HG02571 (cell line): Measurements from ENCODE around the gene AMFR.
A peak's percentile ranks its signal among the peaks of the same experiment; 100 is the strongest.

Experiments used
- ATAC-seq: cut with Tn5 transposase; IDR thresholded peaks from one replicate; pipeline ENCODE4 v1.9.1; 2021; ENCODE audit warnings: mild to moderate bottlenecking, moderate library complexity; ENCODE audit not compliant: unreplicated experiment

Gene AMFR

DNA sequence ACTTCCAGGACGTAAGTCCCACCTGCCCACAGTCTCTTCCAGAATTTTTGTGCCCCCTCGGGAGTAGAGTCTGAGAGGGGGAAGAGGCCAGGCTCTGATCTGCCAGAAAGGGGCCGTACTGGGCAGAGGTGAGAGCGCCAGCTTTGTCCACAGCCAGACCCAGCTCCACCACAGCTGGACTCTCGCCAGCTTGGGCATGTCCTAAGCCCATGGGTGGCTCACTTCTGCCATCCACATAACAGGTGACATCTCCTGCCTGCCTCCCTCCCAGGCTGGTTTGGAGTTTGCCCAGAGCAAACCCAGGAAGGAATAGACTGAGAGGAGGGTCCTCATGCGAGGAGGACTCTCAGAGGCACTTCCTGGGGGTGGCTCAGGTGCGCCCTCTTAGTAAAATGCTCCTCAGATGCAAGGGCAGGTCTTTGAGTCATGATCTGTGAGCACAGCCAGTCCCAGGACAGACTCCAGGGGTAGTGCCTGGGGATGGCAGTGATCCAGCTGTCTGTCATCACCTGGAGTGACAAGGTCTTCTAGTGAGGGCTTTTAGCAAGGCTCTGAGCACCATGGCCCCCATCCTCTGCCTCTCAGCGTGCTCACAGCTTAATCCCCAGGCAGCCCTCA is 89.2 kb downstream of the AMFR start:
- no peak for ATAC-seq

DNA sequence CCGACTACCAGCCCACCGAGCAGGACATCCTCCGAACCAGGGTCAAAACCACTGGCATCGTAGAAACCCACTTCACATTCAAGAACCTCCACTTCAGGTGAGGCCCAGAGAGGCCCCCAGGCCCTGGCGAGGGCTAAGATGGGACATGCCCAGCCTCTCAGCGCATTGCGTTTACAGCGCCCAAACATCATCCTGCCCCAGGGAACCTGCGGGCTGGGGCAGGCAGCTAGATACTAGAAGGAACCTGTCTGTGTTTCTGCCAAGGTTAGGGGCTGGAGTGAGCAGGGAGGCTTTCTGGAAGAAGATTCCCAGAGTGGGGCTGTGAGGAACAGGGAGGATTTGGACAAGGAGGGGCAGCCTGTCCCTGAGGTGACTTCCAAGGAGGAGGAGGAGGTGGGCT is 90.6 kb downstream of the AMFR start:
- no peak for ATAC-seq

DNA sequence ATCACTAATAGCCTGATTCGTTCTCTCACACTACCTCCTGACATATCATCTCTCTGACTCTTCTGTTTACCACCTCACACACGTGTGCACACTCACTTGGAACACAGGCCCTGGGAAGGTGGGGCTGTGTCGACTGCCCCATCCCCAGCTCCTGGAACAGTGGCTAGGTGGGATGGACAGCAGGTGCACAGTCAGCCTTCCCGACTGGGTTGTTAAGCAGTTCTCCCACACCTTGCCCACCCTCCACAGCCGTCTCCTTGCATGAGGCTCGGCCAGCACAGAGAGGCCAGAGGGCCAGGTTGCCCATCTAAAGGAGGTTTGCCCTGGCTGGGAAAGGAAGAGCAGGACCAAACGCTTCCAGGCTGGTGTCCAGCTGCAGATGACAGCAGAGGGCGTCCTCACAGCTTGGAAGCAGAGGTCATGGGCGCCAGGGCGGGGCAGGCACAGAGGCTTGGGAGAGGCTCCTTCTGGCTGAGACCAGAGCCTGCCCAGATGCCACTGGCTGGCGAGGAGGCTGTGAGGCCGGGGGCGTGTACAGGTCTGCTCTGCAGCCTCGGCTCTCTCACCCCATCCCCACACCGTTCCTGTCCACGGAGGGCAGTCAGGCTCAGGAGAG is 92.8 kb downstream of the AMFR start:
- no peak for ATAC-seq

DNA sequence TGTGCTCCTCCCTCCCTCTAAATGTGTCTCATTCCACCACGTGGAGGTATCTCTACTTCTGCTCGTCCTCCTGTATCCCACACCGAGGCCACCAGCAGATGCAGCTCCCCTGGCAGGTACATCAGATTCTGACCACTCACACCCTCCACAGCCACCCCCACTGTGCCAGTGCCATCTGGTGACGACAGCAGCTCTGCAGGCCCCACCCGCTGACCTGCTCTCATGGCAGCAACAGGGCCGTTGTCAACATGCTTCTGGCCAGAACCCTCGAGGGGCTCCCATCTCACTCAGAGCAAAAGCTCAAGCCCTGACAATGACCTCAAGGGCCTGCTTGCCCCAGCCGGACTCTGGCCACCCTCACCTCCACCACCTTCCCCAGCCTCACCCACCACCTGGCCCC is 93.4 kb downstream of the AMFR start:
- ATAC-seq, result no peak

DNA sequence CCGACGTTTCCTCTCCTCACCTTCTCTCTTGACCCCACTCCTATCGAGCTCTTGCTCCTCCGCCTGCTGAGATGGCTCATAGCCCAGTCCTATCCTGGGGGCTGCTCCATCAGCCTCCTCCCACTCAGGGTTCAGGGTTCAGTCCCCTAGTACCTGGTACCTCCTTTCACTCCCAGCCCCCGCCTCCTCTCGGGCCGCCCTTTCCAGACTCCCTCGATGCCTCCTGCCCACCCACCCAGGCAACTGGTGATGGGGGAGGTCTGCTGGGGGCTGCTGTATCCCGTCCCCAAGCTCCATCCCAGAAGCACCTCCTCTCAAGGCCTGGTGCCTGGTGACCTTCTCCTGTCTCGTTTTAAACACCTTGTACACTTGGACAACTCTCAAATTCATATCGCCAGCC is 93.9 kb downstream of the AMFR start:
- no peak for ATAC-seq

DNA sequence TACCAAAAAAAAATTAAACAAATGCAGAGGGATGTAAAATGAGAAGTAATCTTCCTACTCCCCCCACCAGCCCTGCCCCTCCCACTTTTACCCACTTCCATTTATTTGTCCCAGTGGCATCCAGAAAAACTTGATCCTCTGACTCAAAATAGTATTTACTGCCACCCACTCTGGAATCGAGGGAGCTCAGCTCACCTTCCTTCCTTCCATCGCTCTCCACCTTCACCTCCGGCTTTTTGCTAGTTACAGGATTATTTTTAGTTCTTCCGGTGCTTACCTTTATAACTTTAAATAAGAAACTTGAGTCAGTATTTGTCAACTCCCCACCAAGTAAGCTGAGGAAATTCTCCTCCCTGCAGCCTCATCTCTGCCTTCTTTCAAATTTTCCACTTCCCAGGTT is 94.9 kb downstream of the AMFR start:
- no peak for ATAC-seq

DNA sequence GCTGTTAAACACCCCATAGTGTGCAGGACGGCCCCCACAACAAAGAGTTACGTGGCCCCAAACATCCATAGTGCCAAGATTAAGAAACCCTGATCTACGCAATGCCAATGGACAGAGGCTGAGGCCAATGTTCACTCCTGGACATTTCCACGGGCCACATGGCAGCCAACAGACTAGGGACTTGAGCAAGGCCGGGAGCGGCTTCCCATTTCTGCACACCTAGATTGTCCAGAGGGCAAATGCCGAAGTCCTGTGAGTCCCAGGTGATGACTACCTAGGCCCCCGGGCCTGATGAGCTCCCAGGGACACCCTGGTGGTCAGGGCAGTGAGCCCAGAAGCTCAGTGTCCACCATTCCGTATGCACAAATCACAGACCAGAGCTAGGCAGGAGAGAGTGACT is 95.5 kb downstream of the AMFR start:
- ATAC-seq, result no peak

DNA sequence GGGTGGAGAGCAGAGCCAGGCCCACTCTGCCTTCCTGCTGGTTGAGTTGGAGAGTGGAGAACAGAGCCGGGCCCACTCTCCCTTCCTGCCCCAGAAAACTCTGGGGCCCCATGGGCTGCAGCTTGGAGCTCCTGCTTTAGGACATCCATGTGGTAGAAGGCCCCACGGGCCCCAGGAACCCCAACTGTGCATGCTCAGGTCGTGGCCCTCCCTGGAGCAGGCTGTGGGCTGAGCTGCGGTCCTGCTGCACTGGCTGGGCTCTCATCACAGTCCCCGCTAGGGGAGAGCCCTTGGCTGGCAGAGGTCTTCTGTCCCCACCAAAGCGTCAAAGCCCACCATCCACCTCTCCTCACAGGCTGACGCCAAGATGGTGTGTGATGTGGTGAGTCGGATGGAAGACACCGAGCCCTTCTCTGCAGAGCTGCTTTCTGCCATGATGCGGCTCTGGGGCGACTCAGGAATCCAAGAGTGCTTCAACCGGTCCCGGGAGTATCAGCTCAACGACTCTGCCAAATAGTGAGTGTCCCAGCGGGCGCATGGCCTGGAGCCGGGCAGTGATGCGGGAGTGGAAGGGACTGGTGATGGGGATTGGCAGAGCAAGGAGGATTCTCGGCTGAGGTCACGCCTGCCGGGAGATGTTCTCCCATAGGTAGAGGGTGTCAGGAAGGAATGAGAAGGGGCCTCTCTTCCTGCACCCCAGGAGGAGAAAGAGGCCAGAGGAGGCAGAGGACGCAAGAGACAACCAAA is 96.9 kb downstream of the AMFR start:
- ATAC-seq, result no peak

DNA sequence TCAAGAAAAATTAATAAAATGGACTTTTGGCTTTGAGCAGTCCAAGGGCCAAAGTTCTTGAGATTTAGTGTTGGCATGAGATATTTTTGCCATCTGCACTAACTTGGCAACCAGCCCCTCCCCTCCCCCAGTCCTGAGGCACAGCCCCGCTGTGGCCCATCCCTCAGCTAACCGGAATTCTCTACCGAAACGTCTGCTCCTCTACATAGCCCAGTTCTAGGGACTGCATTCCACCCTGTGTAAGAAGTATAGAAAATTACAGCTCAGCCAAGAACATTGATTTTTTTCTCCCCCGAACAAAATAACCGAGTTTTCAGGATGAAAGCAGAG is 97.5 kb downstream of the AMFR start:
- no peak for ATAC-seq

DNA sequence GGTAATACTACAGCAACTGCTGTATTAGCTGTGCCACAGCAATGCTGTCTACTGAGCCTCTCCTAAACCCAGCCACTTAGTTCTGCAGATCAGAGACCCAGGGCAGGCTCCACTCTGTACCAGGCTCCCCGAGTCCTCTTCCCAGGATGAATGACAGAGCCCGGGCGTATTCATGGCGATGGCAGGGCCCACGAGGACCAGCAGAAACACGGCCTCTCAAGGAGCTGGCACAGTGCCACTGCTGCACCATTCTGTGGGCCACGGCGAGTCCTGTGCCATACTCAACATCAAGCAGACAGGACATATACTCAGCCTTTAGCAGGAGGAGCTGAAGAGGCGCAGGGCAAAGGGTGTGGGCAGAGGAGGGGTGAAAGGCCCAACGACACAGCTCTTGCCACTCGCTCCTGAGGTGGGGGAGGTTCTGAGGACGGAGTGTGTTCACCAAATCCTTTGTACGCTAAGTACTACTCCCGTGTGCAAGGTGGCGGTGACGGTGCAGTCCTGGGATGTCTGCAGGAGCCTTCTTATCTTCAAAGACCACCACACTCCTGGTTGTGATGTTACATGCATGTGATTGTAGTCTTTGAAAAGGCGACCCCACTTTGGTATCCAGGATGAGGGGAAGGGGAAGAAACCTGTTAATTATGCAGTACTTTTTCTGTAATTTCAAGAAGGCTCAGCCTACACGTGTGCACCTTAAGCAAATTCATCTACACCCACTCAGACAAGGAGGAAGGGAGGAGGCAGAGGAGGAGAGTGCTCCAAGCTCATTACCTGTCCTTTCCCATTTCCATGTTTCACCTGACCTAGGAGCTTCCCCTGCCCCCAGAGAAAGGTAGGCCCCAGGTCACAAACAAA is 98.0 kb downstream of the AMFR start:
- no peak for ATAC-seq

DNA sequence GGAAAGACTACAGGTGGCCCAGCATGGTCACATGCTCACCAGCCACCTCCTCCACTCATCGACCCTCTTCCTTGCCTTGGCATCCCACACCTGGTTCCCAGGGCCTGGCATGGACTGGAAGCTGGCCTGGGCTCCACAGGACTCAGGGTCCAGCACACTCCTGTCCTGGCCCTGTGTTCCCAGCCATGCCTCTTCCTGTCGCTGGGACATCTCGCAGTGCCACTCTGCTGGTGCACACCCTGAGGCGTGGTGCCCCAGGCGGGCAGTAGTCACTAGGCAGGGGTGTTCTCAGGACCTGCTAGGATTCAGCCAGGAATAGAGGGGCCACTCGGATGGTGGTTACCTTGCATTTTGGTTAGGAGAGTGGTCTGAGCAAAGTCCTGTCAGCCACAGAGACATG is 99.4 kb downstream of the AMFR start:
- ATAC-seq, result no peak

DNA sequence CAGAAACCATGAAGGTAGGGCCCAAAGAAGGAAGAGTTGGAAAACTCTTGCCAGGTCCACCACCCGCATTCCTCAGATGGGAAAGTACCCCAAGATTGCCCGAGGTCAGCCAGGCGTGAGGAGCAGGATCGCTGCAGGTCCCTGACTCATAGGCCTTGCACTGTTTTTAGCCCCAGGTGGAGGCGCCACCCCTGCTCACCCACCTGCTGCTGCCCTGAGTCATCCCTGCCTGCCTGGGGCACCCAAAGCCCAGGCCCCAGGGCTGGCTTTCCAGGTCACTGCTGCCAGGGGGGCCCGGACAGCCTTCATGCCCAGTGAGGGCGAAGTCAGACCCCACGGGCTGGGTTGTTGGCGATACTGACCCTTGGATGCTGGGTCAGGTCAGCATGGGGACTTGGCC is 100.9 kb downstream of the AMFR start:
- no peak for ATAC-seq

DNA sequence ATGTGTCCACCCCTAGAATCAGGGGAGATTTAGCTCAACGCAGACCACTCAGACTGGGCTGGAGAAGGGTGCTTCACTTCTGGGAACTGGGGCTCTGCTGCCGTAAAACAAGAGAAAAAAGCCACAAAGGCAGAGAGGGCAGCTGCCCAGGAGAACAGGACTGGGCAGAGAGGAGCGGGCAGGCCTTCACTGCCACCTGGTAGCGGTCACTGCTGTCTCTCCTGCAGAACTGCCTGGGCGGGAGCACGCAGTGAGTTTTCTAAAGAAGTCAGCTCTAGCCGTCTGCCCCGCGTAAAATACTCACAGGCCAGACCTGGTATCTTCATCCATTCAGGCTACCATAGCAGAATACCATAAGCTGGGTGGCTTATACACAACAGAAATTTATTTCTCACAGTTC is 103.8 kb downstream of the AMFR start:
- no peak for ATAC-seq

DNA sequence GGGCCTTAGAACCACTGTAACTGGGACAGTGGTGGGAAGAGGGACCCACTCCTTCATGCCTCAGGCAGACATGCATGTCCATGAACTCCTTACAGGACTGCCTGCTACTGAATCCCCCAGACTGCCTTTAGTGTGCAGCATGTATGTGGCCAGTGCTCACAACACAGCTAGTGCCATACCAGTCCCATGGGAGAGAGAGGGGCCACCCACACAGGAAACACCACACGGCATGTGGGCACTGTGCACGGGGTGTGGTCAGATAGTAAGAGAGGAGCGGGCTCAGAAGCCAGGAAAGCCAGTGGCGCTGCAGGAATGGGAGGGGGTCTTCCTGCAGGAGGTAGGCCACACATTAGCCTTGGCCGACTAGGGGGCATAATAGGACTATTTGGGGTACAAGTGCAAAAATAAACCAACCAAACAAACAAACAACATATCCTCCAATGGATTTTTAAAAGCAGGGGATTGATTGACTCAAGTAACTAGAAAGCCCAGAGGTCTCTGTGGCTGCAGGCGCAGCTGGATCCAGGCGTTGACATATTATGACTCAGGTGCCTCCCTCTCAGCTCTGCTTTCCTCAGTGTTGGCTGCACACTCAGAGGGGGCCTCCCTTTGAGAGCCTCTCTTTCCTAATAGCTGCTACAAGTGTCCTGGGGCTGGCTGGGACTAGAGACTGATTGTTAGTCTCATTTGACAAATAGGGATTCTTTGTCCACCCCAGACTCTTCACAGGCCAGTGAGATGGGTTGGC is 104.4 kb downstream of the AMFR start:
- ATAC-seq, result no peak

DNA sequence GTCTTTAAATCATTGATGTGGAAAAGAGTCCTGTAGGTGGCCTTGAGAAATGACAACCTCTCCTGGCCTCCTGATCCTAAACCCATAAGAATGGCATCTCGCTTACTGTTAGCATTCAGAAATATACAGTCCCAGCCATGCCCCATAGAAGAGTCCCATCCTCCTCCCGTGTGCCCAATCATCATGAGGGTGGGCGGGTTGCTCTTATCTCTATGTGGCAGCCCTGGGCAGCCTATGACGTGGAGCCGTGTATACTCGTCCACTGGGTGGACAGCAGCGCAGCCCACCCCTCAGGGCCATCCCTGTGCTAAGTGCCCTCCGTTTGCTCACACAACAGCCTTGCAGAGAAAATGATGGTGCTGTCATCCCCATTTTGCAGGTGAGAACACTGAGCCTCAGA is 105.3 kb downstream of the AMFR start:
- ATAC-seq, result no peak

DNA sequence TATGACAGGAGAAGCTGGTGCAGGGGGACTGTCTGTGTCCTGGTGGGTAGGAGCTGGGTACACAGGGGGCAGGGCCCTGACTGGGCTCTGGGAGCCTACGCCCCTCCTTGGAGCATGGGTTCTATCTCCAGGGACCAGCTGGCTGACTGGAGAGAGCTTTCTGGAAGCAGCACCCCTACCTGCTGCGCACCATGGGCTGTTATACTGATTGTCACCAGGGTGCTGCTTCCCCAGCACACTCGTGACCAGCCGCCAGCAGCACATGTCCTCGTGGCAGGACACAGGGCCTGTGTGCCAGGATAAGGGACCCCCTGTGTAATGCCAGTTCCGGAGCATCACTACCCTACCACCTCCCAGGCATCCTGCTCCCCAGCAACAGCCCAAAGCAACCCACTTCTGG is 106.0 kb downstream of the AMFR start:
- ATAC-seq, result no peak

DNA sequence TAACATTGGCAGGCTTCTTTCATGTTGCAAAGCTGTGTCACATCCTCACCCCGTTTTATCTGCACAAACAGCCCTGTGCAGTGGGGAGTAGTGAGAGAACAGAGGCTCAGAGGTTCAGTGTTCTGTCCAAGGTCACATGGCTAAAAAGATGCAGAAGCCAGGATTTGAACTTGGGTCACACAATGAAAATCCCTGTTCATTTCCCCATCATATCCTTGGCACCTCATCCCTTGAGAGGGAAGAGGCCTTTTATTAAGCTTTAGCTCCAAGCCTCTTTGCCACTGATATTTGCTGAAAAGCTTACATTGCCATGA is 106.6 kb downstream of the AMFR start:
- ATAC-seq, result no peak

DNA sequence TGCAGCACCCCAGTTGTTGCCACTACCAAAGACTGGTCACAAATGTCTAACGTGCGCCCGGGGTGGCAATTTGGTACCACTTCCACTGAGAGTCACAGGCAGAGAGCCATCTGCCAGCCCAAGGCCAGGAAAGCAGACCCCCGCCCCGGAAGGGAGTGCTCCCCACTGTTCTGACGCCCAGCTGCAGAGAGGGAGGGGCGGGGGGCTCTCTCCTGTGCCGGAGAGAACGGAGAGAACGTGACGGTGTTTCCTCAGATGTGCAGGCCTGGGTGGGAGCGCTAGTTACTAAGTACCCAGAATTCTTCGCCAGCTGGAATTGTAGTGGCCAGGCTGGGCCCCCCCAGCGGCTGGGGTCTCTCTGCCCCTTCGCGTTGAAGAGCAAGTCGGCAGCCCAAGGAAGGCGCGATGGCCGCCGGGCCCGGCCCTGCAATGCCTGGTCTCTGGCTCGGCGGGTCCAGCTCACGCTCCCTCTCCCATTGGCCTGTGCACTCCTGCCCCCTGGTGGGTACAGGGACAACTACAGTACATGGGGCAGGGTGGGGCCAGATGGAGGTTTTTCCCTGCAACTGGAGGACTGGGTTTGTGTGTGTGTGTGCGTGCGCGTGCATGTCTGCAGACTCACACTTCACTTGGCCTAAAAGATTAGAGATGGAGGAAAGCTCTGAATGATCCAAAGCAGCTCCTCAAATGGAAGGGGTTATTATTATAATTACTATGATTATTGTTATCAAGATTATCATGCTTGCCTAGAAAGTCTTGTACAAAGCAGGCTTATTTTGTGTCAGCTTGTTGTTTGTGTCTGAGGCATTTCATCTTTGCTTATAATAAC is 107.1 kb downstream of the AMFR start:
- ATAC-seq, result peak; percentile 84

DNA sequence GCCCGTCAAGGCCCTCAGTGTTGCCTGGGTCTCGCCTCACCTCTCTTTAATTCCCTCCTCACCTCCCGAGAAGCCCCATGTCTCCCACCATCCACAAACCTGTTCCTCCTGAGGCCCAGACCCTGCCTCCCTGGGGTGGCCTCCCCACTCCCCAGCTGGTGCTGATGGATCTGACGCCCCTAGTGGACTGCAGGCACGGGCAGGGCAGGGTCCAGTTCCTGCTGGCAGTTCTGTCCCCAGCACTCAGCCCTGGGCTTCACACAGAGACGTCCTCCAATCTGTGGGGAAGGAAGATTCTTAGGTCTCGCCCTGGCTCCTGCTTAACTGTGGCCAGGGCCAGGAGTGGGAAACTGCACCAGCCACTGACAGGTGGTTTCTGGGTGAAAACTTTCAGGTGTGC is 108.8 kb downstream of the AMFR start:
- no peak for ATAC-seq

DNA sequence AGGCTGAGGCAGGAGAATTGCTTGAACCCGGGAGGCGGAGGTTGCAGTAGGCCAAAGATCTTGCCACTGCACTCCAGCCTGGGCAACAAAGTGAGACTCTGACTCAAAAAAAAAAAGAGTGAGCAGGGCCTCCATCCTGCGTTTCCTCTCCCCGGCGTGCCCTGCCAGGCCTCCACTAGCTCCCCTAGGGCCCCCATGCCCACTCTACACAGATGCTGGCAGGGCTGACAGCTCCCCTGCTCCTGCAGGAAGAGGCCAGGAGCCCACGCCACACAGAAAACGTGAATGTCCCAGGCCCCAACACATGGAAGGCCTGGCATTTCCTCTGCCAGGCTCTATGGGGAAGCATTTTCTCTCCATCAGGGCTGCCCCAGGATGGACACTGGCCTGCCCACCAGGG is 109.4 kb downstream of the AMFR start:
- ATAC-seq, result no peak
